Loucy (cell line): ENCODE data around the gene CGB3.

Experiments
- CTCF ChIP-seq: fragments of 200-600 bp; sonication (generic); conservative IDR thresholded peaks from 2 replicates; pipeline ENCODE4 v1.5.1; 2014; ENCODE audit warnings: mild to moderate bottlenecking, antibody characterized with exemption, low read length
- EZH2phosphoT487 ChIP-seq: fragments of 200-600 bp; IDR thresholded peaks from 2 replicates; pipeline ENCODE4 v1.6.1; 2018; ENCODE audit warnings: antibody characterized with exemption, mild to moderate bottlenecking, moderate library complexity, borderline replicate concordance

- TF ChIP-seq CTCF (no peak), EZH2phosphoT487 (no peak)
Measured at GRCh38 chr19:49004964-49005614, 19.0 kb downstream of the CGB3 start.
